HCT116 (cell line): Measurements from ENCODE around the gene CTNNAL1. TPM values are rescaled to one million over a fixed set of nuclear protein-coding genes. Genes with fewer than 3 reads are reported as not detected.

Experiments
- ATAC-seq: fragments of 200-7000 bp; cut with Tn5 transposase; 2 replicates; pipeline ENCODE4 v1.9.1; 2020; ENCODE audit warnings: mild to moderate bottlenecking, moderate library complexity
- BruUV-seq: library from RNA; stranded (reverse); fragments of 400-500 nt; replicated peaks from 2 replicates; lab custom pipeline; 2021; lab: Mats Ljungman, UMichigan
- CTCF ChIA-PET: fragments of 300-600 bp; sonication (Branson Sonifier 250); formaldehyde crosslinking; loops from one replicate; lab custom pipeline; 2021; ENCODE audit warnings: antibody characterized with exemption; lab: Charles Lee
- POLR2A ChIA-PET: fragments of 300-600, 350-600 bp; sonication (Branson Sonifier 250); formaldehyde crosslinking; loops from one replicate; lab custom pipeline; 2021; ENCODE audit warnings: antibody characterized with exemption; lab: Charles Lee
- RAD21 ChIA-PET, 2 experiments: fragments of 300-600 bp; sonication (Branson Sonifier 250); formaldehyde crosslinking; loops; one replicate each; lab custom pipeline; 2023; ENCODE audit warnings: low total read pairs in 2 of 2; ENCODE audit not compliant: uncharacterized antibody in 2 of 2, unreplicated experiment in 2 of 2, low non-redundant PET in 1 of 2; lab: Charles Lee
- DNase-seq: peaks from one replicate; pipeline ENCODE4 v3.0.0-alpha.2; 2010; ENCODE audit warnings: low read depth, low spot score
- H2AFZ ChIP-seq: fragments of 200-600 bp; shearing (Covaris generic), sonication (generic); 2 replicates; pipeline ENCODE4 v1.6.1; 2017; ENCODE audit warnings: low read depth, mixed run types, mixed read lengths, antibody characterized with exemption, low read length; ENCODE audit not compliant: poor library complexity, severe bottlenecking
- H3K27ac ChIP-seq: 2 replicates; pipeline ENCODE4 v1.5.1; 2012; ENCODE audit warnings: low read depth, low read length
- H3K27me3 ChIP-seq: fragments of 200-600 bp; sonication (generic); 2 replicates; pipeline ENCODE4 v1.6.1; 2016; ENCODE audit warnings: mixed run types, low read length, mixed read lengths; ENCODE audit not compliant: insufficient read depth
- H3K36me3 ChIP-seq, 2 experiments: fragments of 200-500 bp in 1 of 2; fragments of 200-600 bp in 1 of 2; sonication (Bioruptor generic) in 1 of 2; sonication (generic) in 1 of 2; 2 replicates each; pipeline versions ENCODE4 v1.5.1 to v1.6.1; 2014 to 2016; ENCODE audit warnings: low read length in 2 of 2, inconsistent platforms in 1 of 2, mixed read lengths in 1 of 2, mixed run types in 1 of 2; ENCODE audit not compliant: insufficient read depth in 2 of 2, control insufficient read depth in 1 of 2
- H3K4me1 ChIP-seq, 2 experiments: fragments of 200-600 bp in 1 of 2; sonication (generic) in 1 of 2; 2 replicates each; pipeline versions ENCODE4 v1.5.1 to v1.6.1; 2012 to 2017; ENCODE audit warnings: low read length in 2 of 2, inconsistent platforms in 1 of 2, mild to moderate bottlenecking in 1 of 2, mixed read lengths in 1 of 2, mixed run types in 1 of 2, moderate library complexity in 1 of 2; ENCODE audit not compliant: insufficient read depth in 2 of 2, control insufficient read depth in 1 of 2
- H3K4me2 ChIP-seq: fragments of 200-600 bp; sonication (generic); 2 replicates; pipeline ENCODE4 v1.6.1; 2017; ENCODE audit warnings: mixed run types, low read length, mixed read lengths
- H3K4me3 ChIP-seq, 2 experiments: fragments of 200-600 bp in 1 of 2; sonication (generic) in 1 of 2; replicated peaks in 1 of 2; 2 replicates each; pipeline ENCODE4 v1.5.1; 2011 to 2016; ENCODE audit warnings: low read length in 2 of 2, control low read depth in 1 of 2, low read depth in 1 of 2, mild to moderate bottlenecking in 1 of 2, mixed read lengths in 1 of 2, mixed run types in 1 of 2
- H3K79me2 ChIP-seq: fragments of 200-600 bp; sonication (generic); 2 replicates; pipeline ENCODE4 v1.6.1; 2017; ENCODE audit warnings: mild to moderate bottlenecking, mixed run types, low read length, moderate library complexity, mixed read lengths; ENCODE audit not compliant: insufficient read depth
- H3K9ac ChIP-seq: fragments of 200-600 bp; sonication (generic); 2 replicates; pipeline ENCODE4 v1.6.1; 2016; ENCODE audit warnings: low read length, mixed read lengths
- H3K9me2 ChIP-seq: fragments of 200-600 bp; sonication (generic), shearing (Covaris generic); 2 replicates; pipeline ENCODE4 v1.6.1; 2017; ENCODE audit warnings: mixed run types, mild to moderate bottlenecking, moderate library complexity; ENCODE audit not compliant: insufficient read depth
- H3K9me3 ChIP-seq, 2 experiments: fragments of 200-500 bp in 1 of 2; fragments of 200-600 bp in 1 of 2; sonication (Bioruptor generic) in 1 of 2; sonication (generic) in 1 of 2; 2 replicates each; pipeline ENCODE4 v1.6.1; 2014 to 2017; ENCODE audit warnings: low read length in 2 of 2, mixed read lengths in 2 of 2, inconsistent platforms in 1 of 2, low read depth in 1 of 2, mild to moderate bottlenecking in 1 of 2, mixed run types in 1 of 2, moderate library complexity in 1 of 2; ENCODE audit not compliant: control insufficient read depth in 1 of 2, insufficient read depth in 1 of 2
- H4K20me1 ChIP-seq: fragments of 200-600 bp; sonication (generic), shearing (Covaris generic); 2 replicates; pipeline ENCODE4 v1.6.1; 2017; ENCODE audit warnings: mixed run types, mild to moderate bottlenecking, moderate library complexity; ENCODE audit not compliant: insufficient read depth
- ATF3 ChIP-seq: IDR thresholded peaks from 2 replicates; pipeline ENCODE4 v1.6.1; 2012
- CEBPB ChIP-seq: IDR thresholded peaks from 2 replicates; pipeline ENCODE4 v1.6.1; 2012; ENCODE audit warnings: low read depth
- EGR1 ChIP-seq: IDR thresholded peaks from 2 replicates; pipeline ENCODE4 v1.6.1; 2012; ENCODE audit warnings: low read depth
- ELF1 ChIP-seq: IDR thresholded peaks from 2 replicates; pipeline ENCODE4 v1.6.1; 2012; ENCODE audit warnings: low read depth, borderline replicate concordance
- EZH2 ChIP-seq: fragments of 200-600 bp; sonication (generic); IDR thresholded peaks from 2 replicates; pipeline ENCODE4 v1.6.1; 2017; ENCODE audit warnings: antibody characterized with exemption, mixed run types
- FOSL1 ChIP-seq: IDR thresholded peaks from 2 replicates; pipeline ENCODE4 v1.6.1; 2012; ENCODE audit warnings: low read depth
- MAX ChIP-seq: IDR thresholded peaks from 2 replicates; pipeline ENCODE4 v1.6.1; 2012
- POLR2A ChIP-seq: IDR thresholded peaks from 2 replicates; pipeline ENCODE4 v1.7.0; 2011; ENCODE audit warnings: borderline replicate concordance; ENCODE audit not compliant: insufficient read depth, insufficient read length; ENCODE audit errors: extremely low read depth
- POLR2AphosphoS5 ChIP-seq: IDR thresholded peaks from 2 replicates; pipeline ENCODE4 v1.6.1; 2011; ENCODE audit warnings: mild to moderate bottlenecking, low read depth, low read length, moderate library complexity
- REST ChIP-seq: IDR thresholded peaks from 2 replicates; pipeline ENCODE4 v1.6.1; 2012; ENCODE audit warnings: low read depth
- SIN3A ChIP-seq: IDR thresholded peaks from 2 replicates; pipeline ENCODE4 v1.6.1; 2012; ENCODE audit warnings: low read depth
- SP1 ChIP-seq: IDR thresholded peaks from 2 replicates; pipeline ENCODE4 v1.6.1; 2012; ENCODE audit warnings: low read depth
- TCF7L2 ChIP-seq: IDR thresholded peaks from 2 replicates; pipeline ENCODE4 v1.7.0; 2011; ENCODE audit warnings: borderline replicate concordance, inconsistent platforms; ENCODE audit not compliant: insufficient read depth, insufficient read length; ENCODE audit errors: extremely low read depth
- YY1 ChIP-seq: IDR thresholded peaks from 2 replicates; pipeline ENCODE4 v1.6.1; 2011; ENCODE audit warnings: low read length, low read depth, moderate library complexity, mild to moderate bottlenecking; ENCODE audit not compliant: insufficient replicate concordance; ENCODE audit errors: extremely low read depth
- ZBTB33 ChIP-seq: IDR thresholded peaks from 2 replicates; pipeline ENCODE4 v1.6.1; 2011; ENCODE audit warnings: mild to moderate bottlenecking, low read length, moderate library complexity; ENCODE audit not compliant: insufficient replicate concordance; ENCODE audit errors: extremely low read depth
- ZFX ChIP-seq: fragments of 450-650 bp; IDR thresholded peaks from 2 replicates; pipeline ENCODE4 v1.6.1; 2017
- ZNF274 ChIP-seq: fragments of 200-500 bp; sonication (Bioruptor generic); IDR thresholded peaks from 2 replicates; pipeline ENCODE4 v1.6.1; 2014; ENCODE audit warnings: mild to moderate bottlenecking, low read depth, low read length, inconsistent platforms
- intact Hi-C: fragments of 100-400 bp; cut with micrococcal nuclease; formaldehyde crosslinking; loops from 2 replicates; pipeline ENCODE4 v1.10.0; 2022
- total RNA-seq: library from RNA; stranded (reverse); gene quantifications from one replicate; pipeline ENCODE4 v1.2.1, GENCODE V29; 2021; ENCODE audit not compliant: unreplicated experiment

CTNNAL1 gene
- total RNA-seq, 1 experiment from 2014 or later, result 87.2 TPM

GRCh38 chr9:108937561-108938305 lies 75.6 kb downstream of the CTNNAL1 start:
- CTCF ChIA-PET, result interaction anchor here (0.7 kb wide), 1 partner anchor 16 kb away, joined by 3 read pairs; no protein-coding TSS in a partner anchor
- no peak for TF ChIP-seq YY1
- no peak for TF ChIP-seq REST
- no peak for TF ChIP-seq SP1
- TF ChIP-seq POLR2AphosphoS5, result no peak
- no peak for TF ChIP-seq EZH2
- no peak for TF ChIP-seq POLR2A
- TF ChIP-seq ELF1, result no peak
- TF ChIP-seq MAX, result no peak
- no peak for TF ChIP-seq TCF7L2
- no peak for TF ChIP-seq ZBTB33
- no peak for TF ChIP-seq SIN3A
- TF ChIP-seq FOSL1, result no peak
- no peak for TF ChIP-seq CEBPB
- no peak for TF ChIP-seq ZFX
- no peak for TF ChIP-seq EGR1
- no peak for TF ChIP-seq ZNF274
- TF ChIP-seq ATF3, result no peak
- TF ChIP-seq, all 23 proteins: peak for 0
- DNase-seq, result no peak
- ChIA-PET RAD21 (no interaction called here), POLR2A (no interaction called here)
- Histone ChIP-seq H3K4me3 (no peak overlapping the region), H3K27ac (no peak overlapping the region), H4K20me1 (no peaks in the 10 kb centered on the region), H3K4me2 (no peak overlapping the region), H3K9ac (no peak overlapping the region), H2AFZ (no peak overlapping the region), H3K79me2 (peaks cover 25% of the 10 kb centered on the region), H3K9me2 (no peaks in the 10 kb centered on the region), H3K4me1 (peaks cover 3 to 11% of the 10 kb centered on the region in 2 experiments; a peak in 3 of 4 replicates), H3K9me3 (no peaks in the 10 kb centered on the region), H3K27me3 (no peaks in the 10 kb centered on the region), H3K36me3 (peaks cover 0 to 9% of the 10 kb centered on the region in 2 experiments; a peak in 3 of 4 replicates)
- no TSS peak for BruUV-seq
- intact Hi-C loops, result no loop called here
- ATAC-seq, result no peak
